Esophagus muscularis mucosa (tissue), 4 donors: ENCODE data around the gene HAND2. TPM values are rescaled to one million over a fixed set of nuclear protein-coding genes. Genes with fewer than 3 reads are reported as not detected.

Experiments
- DNase-seq: peaks from one replicate; pipeline ENCODE4 v3.0.0-alpha.2; 2017; ENCODE audit errors: extremely low spot score
- H3K27ac ChIP-seq, 4 donors: fragments of 200-600 bp; sonication (generic); replicated peaks in 1 of 4; 1 replicate in 3 of 4; 2 replicates in 1 of 4; pipeline ENCODE4 v1.5.1; 2016 to 2019; ENCODE audit warnings: mild to moderate bottlenecking in 1 of 4
- H3K27me3 ChIP-seq, 4 donors: fragments of 200-600 bp; sonication (generic); one replicate each; pipeline versions ENCODE4 v1.5.1 to v1.6.0; 2016 to 2019
- H3K36me3 ChIP-seq, 4 donors: fragments of 200-600 bp; sonication (generic); one replicate each; pipeline ENCODE4 v1.5.1; 2016 to 2019
- H3K4me1 ChIP-seq, 4 donors: fragments of 200-600 bp; sonication (generic); one replicate each; pipeline ENCODE4 v1.5.1; 2016 to 2019
- H3K4me3 ChIP-seq, 4 donors: fragments of 200-600 bp; sonication (generic); 1 replicate in 2 of 4; 2 replicates in 2 of 4; pipeline ENCODE4 v1.5.1; 2016 to 2019; ENCODE audit warnings: mild to moderate bottlenecking in 4 of 4, moderate library complexity in 1 of 4
- H3K9me3 ChIP-seq, 4 donors: fragments of 200-600 bp; sonication (generic); 1 replicate in 3 of 4; 2 replicates in 1 of 4; pipeline ENCODE4 v1.5.1; 2016 to 2019
- EP300 ChIP-seq: sonication (generic); formaldehyde crosslinking; IDR thresholded peaks from one replicate; pipeline ENCODE4 v1.6.1; 2017; ENCODE audit warnings: antibody characterized with exemption
- POLR2A ChIP-seq: fragments of 450-650 bp; IDR thresholded peaks from one replicate; pipeline ENCODE4 v1.6.1; 2017; ENCODE audit warnings: antibody characterized with exemption, moderate library complexity, mild to moderate bottlenecking, low read depth
- POLR2AphosphoS5 ChIP-seq, 2 donors: sonication (generic); formaldehyde crosslinking; IDR thresholded peaks; one replicate each; pipeline ENCODE4 v1.6.1; 2017; ENCODE audit warnings: antibody characterized with exemption in 2 of 2
- WGBS: methylation state at CpG from one replicate; pipeline ENCODE4 v1.1.5; 2018; 5-methylcytosine and 5-hydroxymethylcytosine counted together
- intact Hi-C: fragments of 100-400 bp; cut with DNase I; formaldehyde crosslinking; loops from one replicate; pipeline ENCODE4 v1.15.1; 2023
- total RNA-seq, 4 donors: library from RNA; depleted of rRNA; stranded (reverse); fragments of >200 nt; gene quantifications; one replicate each; pipeline versions ENCODE4 v1.1.0 to v1.2.1, GENCODE V29; 2016
- TF ChIP-seq, protein P1 (sequence below), 3 experiments: fragments of 200-600 bp in 2 of 3; fragments of 450-650 bp in 1 of 3; sonication (generic) in 2 of 3; IDR thresholded peaks; one replicate each; pipeline ENCODE4 v1.5.1; 2017 to 2019; ENCODE audit warnings: antibody characterized with exemption in 3 of 3, mild to moderate bottlenecking in 2 of 3, moderate library complexity in 1 of 3

HAND2 gene
- total RNA-seq, 4 donors from 2014 or later = 77.7 to 165 (median 138) TPM

DNA sequence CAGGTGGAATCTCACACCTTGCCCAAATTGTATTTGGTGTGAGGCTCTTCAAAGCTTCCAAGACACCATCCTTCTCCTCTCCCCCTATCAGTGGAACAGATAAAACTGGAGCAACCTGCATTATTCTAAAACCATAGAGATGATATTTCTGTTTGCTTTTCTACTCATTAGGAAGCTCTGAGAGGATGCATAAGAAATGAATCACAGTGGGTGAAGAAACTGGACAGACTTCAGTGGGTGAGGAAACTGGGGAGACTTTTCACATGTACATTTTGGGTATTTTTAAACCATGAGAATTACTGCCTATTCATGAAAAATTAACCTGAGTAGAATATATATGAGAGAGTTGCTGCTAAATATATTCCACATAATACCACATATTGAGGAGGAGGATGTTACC, 16.4 kb downstream of the HAND2 start:
- H3K27ac ChIP-seq = no peak overlapping the region
- H3K9me3 ChIP-seq = no peaks in the 10 kb centered on the region
- H3K27me3 ChIP-seq = peaks cover 0 to 53% (median 0%) of the 10 kb centered on the region in 4 donors
- intact Hi-C loops = no loop called here
- no peaks in the 10 kb centered on the region for H3K36me3 ChIP-seq
- no peak for DNase-seq
- no peak overlapping the region for H3K4me3 ChIP-seq
- peaks cover 25 to 51% (median 48%) of the 10 kb centered on the region in 4 donors for H3K4me1 ChIP-seq
- TF ChIP-seq, protein P1, sequence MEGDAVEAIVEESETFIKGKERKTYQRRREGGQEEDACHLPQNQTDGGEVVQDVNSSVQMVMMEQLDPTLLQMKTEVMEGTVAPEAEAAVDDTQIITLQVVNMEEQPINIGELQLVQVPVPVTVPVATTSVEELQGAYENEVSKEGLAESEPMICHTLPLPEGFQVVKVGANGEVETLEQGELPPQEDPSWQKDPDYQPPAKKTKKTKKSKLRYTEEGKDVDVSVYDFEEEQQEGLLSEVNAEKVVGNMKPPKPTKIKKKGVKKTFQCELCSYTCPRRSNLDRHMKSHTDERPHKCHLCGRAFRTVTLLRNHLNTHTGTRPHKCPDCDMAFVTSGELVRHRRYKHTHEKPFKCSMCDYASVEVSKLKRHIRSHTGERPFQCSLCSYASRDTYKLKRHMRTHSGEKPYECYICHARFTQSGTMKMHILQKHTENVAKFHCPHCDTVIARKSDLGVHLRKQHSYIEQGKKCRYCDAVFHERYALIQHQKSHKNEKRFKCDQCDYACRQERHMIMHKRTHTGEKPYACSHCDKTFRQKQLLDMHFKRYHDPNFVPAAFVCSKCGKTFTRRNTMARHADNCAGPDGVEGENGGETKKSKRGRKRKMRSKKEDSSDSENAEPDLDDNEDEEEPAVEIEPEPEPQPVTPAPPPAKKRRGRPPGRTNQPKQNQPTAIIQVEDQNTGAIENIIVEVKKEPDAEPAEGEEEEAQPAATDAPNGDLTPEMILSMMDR (IDR thresholded peaks at IDR 0.05) = no peak
- TF ChIP-seq EP300 (no peak), POLR2AphosphoS5 (IDR thresholded peaks at IDR 0.05) (no peak), POLR2A (no peak)

GRCh38 chr4:173511787-173512361, 18.2 kb downstream of the HAND2 start:
- DNase-seq = no peak
- Histone ChIP-seq H3K4me3 (no peak overlapping the region), H3K4me1 (peaks cover 18 to 41% (median 37%) of the 10 kb centered on the region in 4 donors), H3K27me3 (peaks cover 0 to 55% (median 0%) of the 10 kb centered on the region in 4 donors), H3K27ac (no peak overlapping the region), H3K9me3 (no peaks in the 10 kb centered on the region), H3K36me3 (no peaks in the 10 kb centered on the region)
- WGBS = 47% methylated on average over 3 of the region's 3 CpGs
- no peak for TF ChIP-seq EP300
- TF ChIP-seq, protein P1 (IDR thresholded peaks at IDR 0.05) = no peak
- TF ChIP-seq POLR2A = no peak
- no peak for TF ChIP-seq POLR2AphosphoS5 (IDR thresholded peaks at IDR 0.05)
- intact Hi-C loops = no loop called here

- no peak for DNase-seq
- H3K27ac ChIP-seq = peak overlapping the region; percentile 82 to 84 (median 83)
- peak overlapping the region; percentile 54 to 68 (median 61) for H3K4me3 ChIP-seq
- TF ChIP-seq POLR2A (no peak), EP300 (no peak), POLR2AphosphoS5 (IDR thresholded peaks at IDR 0.05) (peak; percentile 80 to 89)
- TF ChIP-seq, protein P1 (IDR thresholded peaks at IDR 0.05) = no peak
- no peaks in the 10 kb centered on the region for H3K36me3 ChIP-seq
- 28% methylated on average over 32 of the region's 72 CpGs for WGBS
- peaks cover 23 to 54% (median 45%) of the 10 kb centered on the region in 4 donors for H3K4me1 ChIP-seq
- no peaks in the 10 kb centered on the region for H3K9me3 ChIP-seq
- intact Hi-C loops = loop anchor here (5.0 to 10.0 kb wide), 4 partner anchors 238 to 648 kb away; no protein-coding TSS in a partner anchor
- H3K27me3 ChIP-seq = peaks cover 0 to 49% (median 0%) of the 10 kb centered on the region in 4 donors
Observed at GRCh38 chr4:173509036-173510001, 20.7 kb downstream of the HAND2 start.

DNA sequence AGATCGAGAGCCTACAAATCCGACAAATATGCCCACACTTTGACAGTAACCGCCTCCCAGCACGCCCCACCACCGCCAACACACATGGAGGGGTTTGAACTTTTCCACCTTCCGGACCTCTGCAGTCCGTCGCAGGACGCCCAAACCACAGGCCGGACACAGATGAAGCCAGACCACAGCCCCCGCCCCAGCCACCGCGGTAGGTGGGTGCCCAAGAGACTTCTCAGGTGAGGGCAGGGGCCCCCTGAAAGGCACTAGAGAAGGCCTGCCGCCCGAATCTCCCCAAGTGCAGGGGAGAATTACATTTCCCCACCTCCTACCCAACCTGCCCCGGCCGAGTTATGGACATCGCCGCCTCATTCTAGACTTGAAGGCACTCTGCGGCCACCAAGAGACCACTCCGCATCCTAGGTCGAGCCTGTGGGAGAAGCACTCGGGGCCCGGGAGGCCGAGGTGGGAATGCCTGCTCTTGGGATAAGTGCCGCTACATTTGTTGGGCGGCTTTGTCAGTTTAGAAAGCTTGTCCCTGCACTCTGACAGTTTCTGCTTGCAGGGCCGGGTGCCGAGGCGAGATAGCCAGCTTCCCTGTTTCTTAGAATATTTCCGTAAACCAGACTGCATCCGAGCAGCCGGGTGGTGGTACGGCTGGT, 21.5 kb downstream of the HAND2 start:
- H3K9me3 ChIP-seq = no peaks in the 10 kb centered on the region
- intact Hi-C loops = loop anchor here (5.0 to 10.0 kb wide), 4 partner anchors 239 to 649 kb away; no protein-coding TSS in a partner anchor
- DNase-seq = no peak
- no peaks in the 10 kb centered on the region for H3K36me3 ChIP-seq
- H3K27ac ChIP-seq = peak overlapping the region; percentile 82 to 84 (median 83)
- peaks cover 23 to 62% (median 52%) of the 10 kb centered on the region in 4 donors for H3K4me1 ChIP-seq
- 69% methylated on average over 29 of the region's 34 CpGs for WGBS
- TF ChIP-seq EP300 = no peak
- no peak for TF ChIP-seq POLR2AphosphoS5 (IDR thresholded peaks at IDR 0.05)
- TF ChIP-seq, protein P1 (IDR thresholded peaks at IDR 0.05) = no peak
- no peak for TF ChIP-seq POLR2A
- peak overlapping the region; percentile 54 to 68 (median 61) for H3K4me3 ChIP-seq
- H3K27me3 ChIP-seq = peaks cover 0 to 49% (median 0%) of the 10 kb centered on the region in 4 donors
